Fibroblast of the conjunctiva (primary cell): Measurements from ENCODE around the gene COX19.

ENCODE experiments used
- DNase-seq: peaks from one replicate; pipeline ENCODE4 v3.0.0-alpha.2; 2010; ENCODE audit warnings: low read depth

COX19 gene

GRCh38 chr7:978049-978346 is 2.6 kb upstream of the COX19 start:
- no peak for DNase-seq

GRCh38 chr7:977326-978048 is 2.1 kb upstream of the COX19 start:
- no peak for DNase-seq

GRCh38 chr7:976901-977325 is 1.6 kb upstream of the COX19 start:
- DNase-seq = no peak

- DNase-seq = no peak
These were observed 539 bp upstream of the COX19 start for GRCh38 chr7:975702-976473.

- no peak for DNase-seq
These were observed 1.2 kb downstream of the COX19 start for GRCh38 chr7:974172-974571.

- no peak for DNase-seq
These were observed 2.0 kb downstream of the COX19 start for GRCh38 chr7:973312-973711.

GRCh38 chr7:972676-973309 is 2.6 kb downstream of the COX19 start:
- DNase-seq = no peak

GRCh38 chr7:972110-972509 is 3.2 kb downstream of the COX19 start:
- no peak for DNase-seq

- DNase-seq = no peak
These were observed 4.6 kb downstream of the COX19 start for GRCh38 chr7:970744-971143.

- DNase-seq = no peak
These were observed 5.9 kb downstream of the COX19 start for GRCh38 chr7:969403-969802.

GRCh38 chr7:968205-969105 is 6.9 kb downstream of the COX19 start:
- no peak for DNase-seq

GRCh38 chr7:967361-968082 is 7.8 kb downstream of the COX19 start:
- DNase-seq = no peak

GRCh38 chr7:966291-967069 is 8.9 kb downstream of the COX19 start:
- DNase-seq = no peak

- no peak for DNase-seq
These were observed 10.7 kb downstream of the COX19 start for GRCh38 chr7:964401-965231.

- DNase-seq = no peak
These were observed 11.9 kb downstream of the COX19 start for GRCh38 chr7:963236-964078.

- DNase-seq = no peak
These were observed 12.8 kb downstream of the COX19 start for GRCh38 chr7:962401-963081.

- no peak for DNase-seq
These were observed 13.6 kb downstream of the COX19 start for GRCh38 chr7:961546-962400.
